H9 (cell line): ENCODE data around the gene NHS. TPM values are rescaled to one million over a fixed set of nuclear protein-coding genes. Genes with fewer than 3 reads are reported as not detected.

ENCODE experiments used
- DNase-seq: peaks from one replicate; pipeline ENCODE4 v3.0.0-alpha.2; 2017
- H2AFZ ChIP-seq: one replicate; pipeline ENCODE4 v1.6.1; 2013; ENCODE audit warnings: mild to moderate bottlenecking, low read length, control low read depth, moderate library complexity
- H2AK5ac ChIP-seq: 2 replicates; pipeline ENCODE4 v1.6.1; 2013; ENCODE audit warnings: low read length, control low read depth, mixed read lengths; ENCODE audit not compliant: insufficient read length
- H2BK120ac ChIP-seq: one replicate; pipeline ENCODE4 v1.6.1; 2013; ENCODE audit warnings: low read depth, mild to moderate bottlenecking, low read length, control low read depth, inconsistent platforms; ENCODE audit not compliant: poor library complexity, severe bottlenecking
- H2BK12ac ChIP-seq: 2 replicates; pipeline ENCODE4 v1.6.1; 2013; ENCODE audit warnings: low read length, control low read depth, mixed read lengths, low read depth; ENCODE audit not compliant: insufficient read length
- H2BK15ac ChIP-seq: 2 replicates; pipeline ENCODE4 v1.6.1; 2013; ENCODE audit warnings: low read depth, low read length, control low read depth
- H2BK20ac ChIP-seq: one replicate; pipeline ENCODE4 v1.6.1; 2013; ENCODE audit warnings: low read depth, mild to moderate bottlenecking, low read length, control low read depth, inconsistent platforms; ENCODE audit not compliant: poor library complexity, severe bottlenecking
- H2BK5ac ChIP-seq: 2 replicates; pipeline ENCODE4 v1.6.1; 2013; ENCODE audit warnings: low read length, control low read depth, mixed read lengths; ENCODE audit not compliant: insufficient read length
- H3K14ac ChIP-seq: 2 replicates; pipeline ENCODE4 v1.6.1; 2013; ENCODE audit warnings: low read length, control low read depth; ENCODE audit not compliant: insufficient read depth
- H3K18ac ChIP-seq: 2 replicates; pipeline ENCODE4 v1.6.1; 2013; ENCODE audit warnings: low read depth, mild to moderate bottlenecking, mixed read lengths, low read length, control low read depth; ENCODE audit not compliant: insufficient read length
- H3K23ac ChIP-seq: 2 replicates; pipeline ENCODE4 v1.6.1; 2013; ENCODE audit warnings: low read length, control low read depth, mixed read lengths, low read depth; ENCODE audit not compliant: insufficient read length
- H3K23me2 ChIP-seq: 2 replicates; pipeline ENCODE4 v1.6.1; 2013; ENCODE audit warnings: low read depth, mild to moderate bottlenecking, mixed read lengths, low read length, control low read depth; ENCODE audit not compliant: insufficient read length, poor library complexity, severe bottlenecking
- H3K27ac ChIP-seq: 2 replicates; pipeline ENCODE4 v1.5.1; 2013; ENCODE audit warnings: low read length, control low read depth, mixed read lengths, low read depth; ENCODE audit not compliant: insufficient read length
- H3K27me3 ChIP-seq: 2 replicates; pipeline ENCODE4 v1.6.1; 2013; ENCODE audit warnings: low read length, control low read depth, inconsistent platforms; ENCODE audit not compliant: insufficient read depth
- H3K4ac ChIP-seq: 2 replicates; pipeline ENCODE4 v1.6.1; 2013; ENCODE audit warnings: low read depth, mild to moderate bottlenecking, control low read depth, inconsistent platforms, low read length, moderate library complexity
- H3K4me1 ChIP-seq: 2 replicates; pipeline ENCODE4 v1.6.1; 2013; ENCODE audit warnings: low read length, control low read depth, inconsistent platforms; ENCODE audit not compliant: insufficient read depth
- H3K4me2 ChIP-seq: 2 replicates; pipeline ENCODE4 v1.6.1; 2013; ENCODE audit warnings: low read length, control low read depth, mixed read lengths; ENCODE audit not compliant: insufficient read length, insufficient read depth
- H3K56ac ChIP-seq: 2 replicates; pipeline ENCODE4 v1.6.1; 2013; ENCODE audit warnings: low read depth, mild to moderate bottlenecking, mixed read lengths, low read length, control low read depth; ENCODE audit not compliant: insufficient read length
- H3K79me1 ChIP-seq: 2 replicates; pipeline ENCODE4 v1.6.1; 2013; ENCODE audit warnings: low read depth, mild to moderate bottlenecking, moderate library complexity, low read length, control low read depth, inconsistent platforms; ENCODE audit not compliant: insufficient read depth, poor library complexity, severe bottlenecking
- H3K79me2 ChIP-seq: 2 replicates; pipeline ENCODE4 v1.6.1; 2013; ENCODE audit warnings: low read length, control low read depth, inconsistent platforms; ENCODE audit not compliant: insufficient read depth
- H3K9ac ChIP-seq: 2 replicates; pipeline ENCODE4 v1.6.1; 2013; ENCODE audit warnings: low read length, control low read depth, mixed read lengths; ENCODE audit not compliant: insufficient read length; ENCODE audit errors: extremely low read depth
- H3K9me3 ChIP-seq: one replicate; pipeline ENCODE4 v1.6.1; 2013; ENCODE audit warnings: low read depth, low read length, inconsistent platforms; ENCODE audit not compliant: control insufficient read depth
- H3T11ph ChIP-seq: one replicate; pipeline ENCODE4 v1.6.1; 2013; ENCODE audit warnings: mild to moderate bottlenecking, low read length, control low read depth, inconsistent platforms
- H4K20me1 ChIP-seq: one replicate; pipeline ENCODE4 v1.6.1; 2013; ENCODE audit not compliant: control insufficient read depth, insufficient read length, insufficient read depth
- H4K5ac ChIP-seq: 2 replicates; pipeline ENCODE4 v1.6.1; 2013; ENCODE audit warnings: low read depth, mild to moderate bottlenecking, mixed read lengths, low read length, control low read depth; ENCODE audit not compliant: insufficient read length
- H4K8ac ChIP-seq: replicated peaks from 2 replicates; pipeline ENCODE4 v1.6.1; 2013; ENCODE audit warnings: low read length, control low read depth, mixed read lengths, low read depth; ENCODE audit not compliant: insufficient read length
- H4K91ac ChIP-seq: 2 replicates; pipeline ENCODE4 v1.6.1; 2013; ENCODE audit warnings: low read depth, mild to moderate bottlenecking, moderate library complexity, mixed read lengths, low read length, control low read depth; ENCODE audit not compliant: insufficient read length
- H3K27ac Mint-ChIP-seq, 3 experiments: 2 replicates in 2 of 3; 3 replicates in 1 of 3; pipeline ENCODE4 v1.8.0; 2020 to 2021; ENCODE audit warnings: mixed read lengths in 3 of 3, mild to moderate bottlenecking in 1 of 3, moderate library complexity in 1 of 3
- H3K27me3 Mint-ChIP-seq: 2 replicates; pipeline ENCODE4 v1.8.0; 2021; ENCODE audit warnings: low read depth, mild to moderate bottlenecking, moderate library complexity, mixed read lengths
- H3K36me3 Mint-ChIP-seq, 3 experiments: 2 replicates in 2 of 3; 3 replicates in 1 of 3; pipeline ENCODE4 v1.8.0; 2020 to 2021; ENCODE audit warnings: low read depth in 3 of 3, mixed read lengths in 3 of 3; ENCODE audit not compliant: insufficient read depth in 1 of 3
- H3K4me1 Mint-ChIP-seq, 2 experiments: 2 replicates each; pipeline ENCODE4 v1.8.0; 2020; ENCODE audit warnings: mixed read lengths in 2 of 2
- H3K4me3 Mint-ChIP-seq, 2 experiments: 2 replicates in 1 of 2; 3 replicates in 1 of 2; pipeline ENCODE4 v1.8.0; 2020 to 2021; ENCODE audit warnings: mild to moderate bottlenecking in 2 of 2, mixed read lengths in 2 of 2, moderate library complexity in 1 of 2
- H3K9me3 Mint-ChIP-seq, 2 experiments: 2 replicates in 1 of 2; 3 replicates in 1 of 2; pipeline ENCODE4 v1.8.0; 2020; ENCODE audit warnings: mild to moderate bottlenecking in 2 of 2, mixed read lengths in 2 of 2, moderate library complexity in 1 of 2
- WGBS: extraction: QIAGEN DNeasy Blood & Tissue Kit; methylation state at CpG from one replicate; pipeline ENCODE4 v1.1.7; 2013; ENCODE audit warnings: missing lambda C conversion rate, low lambda C conversion rate, mixed read lengths; ENCODE audit not compliant: insufficient read length; ENCODE audit errors: extremely low coverage; 5-methylcytosine and 5-hydroxymethylcytosine counted together
- total RNA-seq: library from RNA; stranded (reverse); gene quantifications from 2 replicates; pipeline ENCODE4 v1.2.1, GENCODE V29; 2021
- TF ChIP-seq, protein P1 (sequence below): fragments of 200-600 bp; sonication (generic); conservative IDR thresholded peaks from 3 replicates; pipeline ENCODE4 v1.8.0; 2021; ENCODE audit warnings: antibody characterized with exemption, mild to moderate bottlenecking

Gene NHS
- total RNA-seq, 1 experiment from 2014 or later: 8.7 TPM

DNA sequence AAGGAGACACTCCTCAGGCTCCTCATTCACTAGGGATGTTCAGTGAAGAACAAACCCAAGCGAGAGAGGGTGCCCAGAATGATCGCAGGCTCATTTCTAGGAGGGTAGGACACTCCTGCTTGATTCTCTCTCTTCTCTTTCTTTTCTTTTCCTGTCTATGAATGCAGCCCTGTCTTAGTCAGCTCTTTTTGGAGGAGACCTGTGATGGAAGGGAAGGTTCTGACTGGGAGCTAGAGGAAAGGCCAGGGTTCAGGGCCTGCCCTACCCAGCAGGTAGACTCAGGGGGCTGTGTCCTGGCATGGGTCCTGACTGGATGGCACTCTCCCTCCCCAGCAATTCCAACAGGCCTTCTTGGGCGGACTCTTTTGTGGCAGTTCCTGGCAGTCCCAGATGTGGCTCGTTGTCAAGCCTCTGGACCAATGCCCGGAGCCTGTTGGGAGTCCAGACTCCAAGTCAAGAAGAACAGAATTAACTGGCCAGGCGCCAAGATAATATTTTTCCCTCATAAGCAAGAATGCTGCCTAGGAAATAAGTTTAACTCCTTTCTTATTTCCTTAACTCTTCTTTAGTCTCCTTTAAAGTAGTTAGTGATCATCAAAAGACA is 222.9 kb downstream of the NHS start:
- Histone ChIP-seq H3K4ac (no peak overlapping the region), H3K18ac (no peak overlapping the region), H2BK12ac (no peak overlapping the region), H3K9ac (no peak overlapping the region), H3T11ph (no peak overlapping the region), H2AFZ (no peak overlapping the region), H4K20me1 (no peaks in the 10 kb centered on the region), H3K14ac (no peak overlapping the region), H3K27ac (no peak overlapping the region), H4K5ac (no peak overlapping the region), H4K8ac (no peak overlapping the region), H3K23me2 (no peaks in the 10 kb centered on the region), H3K79me1 (no peaks in the 10 kb centered on the region), H3K4me1 (peaks cover 6% of the 10 kb centered on the region; the same call in 1 of the 2 replicates), H2AK5ac (no peak overlapping the region), H4K91ac (no peak overlapping the region), H2BK5ac (no peak overlapping the region), H3K56ac (no peak overlapping the region), H2BK15ac (no peak overlapping the region), H3K9me3 (no peaks in the 10 kb centered on the region), H2BK120ac (no peak overlapping the region), H2BK20ac (no peak overlapping the region), H3K4me2 (no peak overlapping the region), H3K79me2 (no peaks in the 10 kb centered on the region), H3K23ac (no peak overlapping the region), H3K27me3 (peaks cover 3% of the 10 kb centered on the region)
- H3K36me3 Mint-ChIP-seq: peaks cover 0 to 2% (median 0%) of the 10 kb centered on the region in 3 experiments; a peak in 1 of 7 replicates
- no CpG with 5 or more reads among the region's 6 CpGs for WGBS
- H3K27ac Mint-ChIP-seq: no peak overlapping the region
- DNase-seq: no peak
- H3K27me3 Mint-ChIP-seq: peaks cover 15% of the 10 kb centered on the region
- TF ChIP-seq, protein P1, sequence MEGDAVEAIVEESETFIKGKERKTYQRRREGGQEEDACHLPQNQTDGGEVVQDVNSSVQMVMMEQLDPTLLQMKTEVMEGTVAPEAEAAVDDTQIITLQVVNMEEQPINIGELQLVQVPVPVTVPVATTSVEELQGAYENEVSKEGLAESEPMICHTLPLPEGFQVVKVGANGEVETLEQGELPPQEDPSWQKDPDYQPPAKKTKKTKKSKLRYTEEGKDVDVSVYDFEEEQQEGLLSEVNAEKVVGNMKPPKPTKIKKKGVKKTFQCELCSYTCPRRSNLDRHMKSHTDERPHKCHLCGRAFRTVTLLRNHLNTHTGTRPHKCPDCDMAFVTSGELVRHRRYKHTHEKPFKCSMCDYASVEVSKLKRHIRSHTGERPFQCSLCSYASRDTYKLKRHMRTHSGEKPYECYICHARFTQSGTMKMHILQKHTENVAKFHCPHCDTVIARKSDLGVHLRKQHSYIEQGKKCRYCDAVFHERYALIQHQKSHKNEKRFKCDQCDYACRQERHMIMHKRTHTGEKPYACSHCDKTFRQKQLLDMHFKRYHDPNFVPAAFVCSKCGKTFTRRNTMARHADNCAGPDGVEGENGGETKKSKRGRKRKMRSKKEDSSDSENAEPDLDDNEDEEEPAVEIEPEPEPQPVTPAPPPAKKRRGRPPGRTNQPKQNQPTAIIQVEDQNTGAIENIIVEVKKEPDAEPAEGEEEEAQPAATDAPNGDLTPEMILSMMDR: no peak
- peaks cover 31 to 36% of the 10 kb centered on the region in 2 experiments for H3K4me1 Mint-ChIP-seq
- no peak overlapping the region for H3K4me3 Mint-ChIP-seq
- H3K9me3 Mint-ChIP-seq: no peaks in the 10 kb centered on the region; a peak in 1 of 5 replicates
